OCI-LY7 (cell line): ENCODE measurements around the gene DMXL2. TPM values are rescaled to one million over a fixed set of nuclear protein-coding genes. Genes with fewer than 3 reads are reported as not detected.

Experiments used
- BruUV-seq: library from RNA; stranded (reverse); fragments of 400-500 nt; replicated peaks from 2 replicates; lab custom pipeline; 2021; lab: Mats Ljungman, UMichigan
- CTCF ChIA-PET: fragments of 300-600 bp; sonication (Branson Sonifier 250); formaldehyde crosslinking; loops from one replicate; lab custom pipeline; 2022; ENCODE audit warnings: antibody characterized with exemption; ENCODE audit not compliant: unreplicated experiment; lab: Charles Lee
- POLR2A ChIA-PET: fragments of 300-600 bp; sonication (Branson Sonifier 250); formaldehyde crosslinking; loops from one replicate; lab custom pipeline; 2022; ENCODE audit warnings: antibody characterized with exemption; lab: Charles Lee
- DNase-seq: peaks from one replicate; pipeline ENCODE4 v3.0.0-alpha.2; 2015; ENCODE audit warnings: low spot score
- H2AFZ ChIP-seq: fragments of 200-600 bp; sonication (generic), shearing (Covaris generic); 2 replicates; pipeline ENCODE4 v1.6.1; 2014; ENCODE audit warnings: mild to moderate bottlenecking, antibody characterized with exemption, low read length, moderate library complexity
- H3K27ac ChIP-seq: fragments of 200-600 bp; sonication (generic); 2 replicates; pipeline ENCODE4 v1.5.1; 2014; ENCODE audit warnings: mixed run types, low read depth, mild to moderate bottlenecking, moderate library complexity, low read length, inconsistent platforms; ENCODE audit not compliant: poor library complexity, severe bottlenecking
- H3K36me3 ChIP-seq: fragments of 200-600 bp; sonication (generic); 2 replicates; pipeline ENCODE4 v1.6.1; 2014; ENCODE audit warnings: mild to moderate bottlenecking, antibody characterized with exemption, low read length, moderate library complexity, mixed read lengths; ENCODE audit not compliant: insufficient read depth
- H3K4me1 ChIP-seq: fragments of 200-600 bp; sonication (generic); 2 replicates; pipeline ENCODE4 v1.5.1; 2014; ENCODE audit warnings: mild to moderate bottlenecking, low read length; ENCODE audit not compliant: insufficient read depth, poor library complexity, severe bottlenecking
- H3K4me2 ChIP-seq: fragments of 200-600 bp; sonication (generic); 2 replicates; pipeline ENCODE4 v1.6.1; 2014; ENCODE audit warnings: mild to moderate bottlenecking, low read length
- H3K4me3 ChIP-seq: fragments of 200-600 bp; sonication (generic); 2 replicates; pipeline ENCODE4 v1.5.1; 2014; ENCODE audit warnings: mild to moderate bottlenecking, low read depth, low read length; ENCODE audit not compliant: poor library complexity, severe bottlenecking
- H3K79me2 ChIP-seq: fragments of 200-600 bp; sonication (generic); 2 replicates; pipeline ENCODE4 v1.6.1; 2016; ENCODE audit warnings: low read depth, mild to moderate bottlenecking, low read length, moderate library complexity, mixed read lengths; ENCODE audit not compliant: insufficient read depth
- H3K9me2 ChIP-seq: fragments of 200-600 bp; sonication (generic); 2 replicates; pipeline ENCODE4 v1.6.1; 2016; ENCODE audit warnings: mild to moderate bottlenecking, low read length, mixed read lengths; ENCODE audit not compliant: insufficient read depth
- H3K9me3 ChIP-seq: fragments of 200-600 bp; sonication (generic); 2 replicates; pipeline ENCODE4 v1.6.1; 2014; ENCODE audit warnings: mild to moderate bottlenecking, mixed run types, low read length, mixed read lengths
- H4K20me1 ChIP-seq: fragments of 200-600 bp; sonication (generic); 2 replicates; pipeline ENCODE4 v1.6.1; 2014; ENCODE audit warnings: mild to moderate bottlenecking, antibody characterized with exemption, low read length, moderate library complexity, mixed read lengths; ENCODE audit not compliant: insufficient read depth
- EZH2phosphoT487 ChIP-seq: fragments of 200-600 bp; sonication (generic); IDR thresholded peaks from 2 replicates; pipeline ENCODE4 v1.6.1; 2018; ENCODE audit warnings: low read depth, borderline replicate concordance, mild to moderate bottlenecking, mixed run types, antibody characterized with exemption, low read length, moderate library complexity, mixed read lengths
- intact Hi-C: fragments of 100-400 bp; cut with micrococcal nuclease; formaldehyde crosslinking; loops from one replicate; pipeline ENCODE4 v1.10.0; 2022; ENCODE audit not compliant: unreplicated experiment
- total RNA-seq, 2 experiments: library from RNA; depleted of rRNA in 1 of 2; stranded (reverse); fragments of >200 nt in 1 of 2; shearing (Covaris generic) in 1 of 2; gene quantifications; 2 replicates each; pipeline ENCODE4 v1.2.3, GENCODE V29; 2014 to 2022
- TF ChIP-seq, protein P1 (sequence below): fragments of 200-600 bp; sonication (generic); conservative IDR thresholded peaks from 2 replicates; pipeline ENCODE4 v1.5.1; 2014; ENCODE audit warnings: mild to moderate bottlenecking, antibody characterized with exemption, low read length, moderate library complexity, mixed read lengths

DMXL2 gene
- total RNA-seq, 2 experiments from 2014 or later, result 0.32 to 0.47 TPM

DNA sequence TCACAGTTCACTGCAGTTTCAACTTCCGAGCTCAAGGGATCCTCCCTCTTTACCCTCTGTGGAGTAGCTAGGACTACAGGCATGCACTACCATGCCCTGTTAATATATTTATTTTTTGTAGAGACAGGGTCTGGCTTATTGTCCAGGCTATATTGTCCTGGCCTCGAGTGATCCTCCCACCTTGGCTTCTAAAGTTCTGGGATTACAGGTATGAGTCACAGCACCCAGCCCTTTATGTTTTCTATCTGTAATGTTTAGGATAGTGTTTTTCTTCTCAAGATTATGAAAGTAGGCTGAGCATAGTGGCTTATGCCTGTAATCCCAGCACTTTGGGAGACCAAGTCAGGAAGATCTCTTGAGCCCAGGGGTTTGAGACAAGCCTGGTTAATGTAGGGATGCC lies 46.8 kb upstream of the DMXL2 start:
- Histone ChIP-seq H3K4me1 (no peaks in the 10 kb centered on the region), H3K36me3 (no peaks in the 10 kb centered on the region), H3K9me3 (no peaks in the 10 kb centered on the region), H3K9me2 (no peaks in the 10 kb centered on the region), H3K79me2 (no peaks in the 10 kb centered on the region), H2AFZ (no peak overlapping the region), H4K20me1 (no peaks in the 10 kb centered on the region), H3K4me3 (no peak overlapping the region), H3K27ac (no peak overlapping the region), H3K4me2 (no peak overlapping the region)
- BruUV-seq, result no TSS peak
- DNase-seq, result no peak
- no peak for TF ChIP-seq EZH2phosphoT487
- TF ChIP-seq, protein P1, sequence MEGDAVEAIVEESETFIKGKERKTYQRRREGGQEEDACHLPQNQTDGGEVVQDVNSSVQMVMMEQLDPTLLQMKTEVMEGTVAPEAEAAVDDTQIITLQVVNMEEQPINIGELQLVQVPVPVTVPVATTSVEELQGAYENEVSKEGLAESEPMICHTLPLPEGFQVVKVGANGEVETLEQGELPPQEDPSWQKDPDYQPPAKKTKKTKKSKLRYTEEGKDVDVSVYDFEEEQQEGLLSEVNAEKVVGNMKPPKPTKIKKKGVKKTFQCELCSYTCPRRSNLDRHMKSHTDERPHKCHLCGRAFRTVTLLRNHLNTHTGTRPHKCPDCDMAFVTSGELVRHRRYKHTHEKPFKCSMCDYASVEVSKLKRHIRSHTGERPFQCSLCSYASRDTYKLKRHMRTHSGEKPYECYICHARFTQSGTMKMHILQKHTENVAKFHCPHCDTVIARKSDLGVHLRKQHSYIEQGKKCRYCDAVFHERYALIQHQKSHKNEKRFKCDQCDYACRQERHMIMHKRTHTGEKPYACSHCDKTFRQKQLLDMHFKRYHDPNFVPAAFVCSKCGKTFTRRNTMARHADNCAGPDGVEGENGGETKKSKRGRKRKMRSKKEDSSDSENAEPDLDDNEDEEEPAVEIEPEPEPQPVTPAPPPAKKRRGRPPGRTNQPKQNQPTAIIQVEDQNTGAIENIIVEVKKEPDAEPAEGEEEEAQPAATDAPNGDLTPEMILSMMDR, result no peak
- CTCF ChIA-PET, result no interaction called here
- POLR2A ChIA-PET, result no interaction called here
- intact Hi-C loops, result no loop called here

DNA sequence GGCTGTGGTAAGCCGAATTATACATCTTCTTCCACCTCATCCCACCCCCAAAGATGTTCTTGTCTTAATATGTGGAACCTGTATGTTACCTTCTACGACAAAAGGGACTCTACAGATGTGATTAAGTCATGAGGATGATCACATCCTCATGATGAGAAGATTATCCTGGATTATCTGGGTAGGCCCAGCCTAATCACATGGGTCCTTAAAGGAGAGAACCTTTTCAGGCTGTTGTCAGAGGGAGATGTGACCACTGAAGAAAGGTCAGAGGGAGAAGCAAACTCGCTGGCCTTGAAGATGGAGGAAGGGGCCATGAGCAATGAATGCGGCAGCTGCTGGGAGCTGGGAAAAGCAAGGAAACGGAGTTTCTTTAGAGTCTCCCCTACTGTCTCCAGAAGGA lies 45.9 kb upstream of the DMXL2 start:
- POLR2A ChIA-PET, result no interaction called here
- no peaks in the 10 kb centered on the region for H3K36me3 ChIP-seq
- TF ChIP-seq, protein P1, result no peak
- H4K20me1 ChIP-seq, result no peaks in the 10 kb centered on the region
- no peaks in the 10 kb centered on the region for H3K4me1 ChIP-seq
- H3K79me2 ChIP-seq, result no peaks in the 10 kb centered on the region
- DNase-seq, result no peak
- no peak overlapping the region for H3K27ac ChIP-seq
- no peak overlapping the region for H3K4me2 ChIP-seq
- intact Hi-C loops, result no loop called here
- CTCF ChIA-PET, result no interaction called here
- H2AFZ ChIP-seq, result no peak overlapping the region
- no peak overlapping the region for H3K4me3 ChIP-seq
- no TSS peak for BruUV-seq
- no peaks in the 10 kb centered on the region for H3K9me3 ChIP-seq
- no peaks in the 10 kb centered on the region for H3K9me2 ChIP-seq

DNA sequence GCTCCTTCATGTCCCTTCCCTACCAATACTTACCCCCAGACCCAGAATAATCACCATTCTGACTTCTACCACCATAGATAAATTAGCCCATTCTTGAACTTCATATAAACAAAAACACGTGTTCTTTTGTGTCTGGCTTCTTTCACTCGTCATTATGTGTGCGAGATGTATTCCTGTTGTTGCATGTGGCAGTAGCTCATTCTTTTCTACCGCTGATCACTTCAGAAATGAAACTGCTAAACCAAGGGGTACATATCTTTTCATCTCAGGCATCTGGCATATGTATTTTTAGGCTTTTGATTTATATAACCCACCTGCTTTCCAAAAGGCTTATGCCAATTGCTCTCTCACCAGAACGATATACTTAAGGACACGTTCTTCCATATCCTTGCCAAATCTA lies 44.9 kb upstream of the DMXL2 start:
- Histone ChIP-seq H3K4me2 (no peak overlapping the region), H4K20me1 (no peaks in the 10 kb centered on the region), H3K9me2 (no peaks in the 10 kb centered on the region), H3K4me3 (no peak overlapping the region), H3K4me1 (no peaks in the 10 kb centered on the region), H3K27ac (no peak overlapping the region), H3K36me3 (no peaks in the 10 kb centered on the region), H2AFZ (no peak overlapping the region), H3K79me2 (no peaks in the 10 kb centered on the region), H3K9me3 (no peaks in the 10 kb centered on the region)
- BruUV-seq, result no TSS peak
- ChIA-PET CTCF (no interaction called here), POLR2A (interaction anchor here (0.6 kb wide), 1 partner anchor 9 kb away, joined by 3 read pairs; no protein-coding TSS in a partner anchor)
- DNase-seq, result no peak
- TF ChIP-seq, protein P1, result no peak
- no peak for TF ChIP-seq EZH2phosphoT487
- intact Hi-C loops, result no loop called here
